ENCODE results near the gene USP36. TPM values are rescaled to one million over a fixed set of nuclear protein-coding genes. Genes with fewer than 3 reads are reported as not detected.
"Not testable (repeated sequence)": the region's sequence is repeated elsewhere in the genome, so short reads cannot be mapped to it uniquely, and the experiment has no call there.

Gene USP36
- total RNA-seq, 3 donors from 2014 or later = 50.2 to 58.8 (median 55.4) TPM

- peak; percentile 51 to 55 for DNase-seq (ENCODE audit: low spot score in 2 of 2)
- peaks cover 19 to 20% of the 10 kb centered on the region in 2 donors for H3K4me1 ChIP-seq
- intact Hi-C loops (cut with DNase I; ENCODE audit: low total_unique reads) = no loop called here
Measured at GRCh38 chr17:78883089-78883532, 42.5 kb upstream of the USP36 start.

GRCh38 chr17:78882540-78883088 is 42.0 kb upstream of the USP36 start:
- Histone ChIP-seq H3K27ac (peak overlapping the region; percentile 85 to 98), H3K36me3 (no peaks in the 10 kb centered on the region), H3K9me3 (no peaks in the 10 kb centered on the region), H3K27me3 (no peaks in the 10 kb centered on the region), H3K4me3 (peak overlapping the region in 2 of 3 donors; percentile 5 to 59), H3K4me1 (peaks cover 19 to 20% of the 10 kb centered on the region in 2 donors)
- no peak for TF ChIP-seq CTCF (IDR thresholded peaks at IDR 0.05)
- TF ChIP-seq POLR2A (IDR thresholded peaks at IDR 0.05) = no peak
- TF ChIP-seq POLR2AphosphoS5 (IDR thresholded peaks at IDR 0.05) = no peak
- intact Hi-C loops (cut with DNase I; ENCODE audit: low total_unique reads) = no loop called here
- no peak for DNase-seq (ENCODE audit: low spot score in 2 of 2)

More at GRCh38 chr17:78883089-78883532, 42.5 kb upstream of the USP36 start:
- Histone ChIP-seq H3K36me3 (no peaks in the 10 kb centered on the region), H3K4me3 (peak overlapping the region; percentile 28 to 59 (median 33)), H3K9me3 (no peaks in the 10 kb centered on the region), H3K27ac (peak overlapping the region; percentile 85 to 98), H3K27me3 (no peaks in the 10 kb centered on the region)
- no peak for TF ChIP-seq POLR2A (IDR thresholded peaks at IDR 0.05)
- TF ChIP-seq CTCF (IDR thresholded peaks at IDR 0.05) = no peak
- peak in 2 of 3 donors; percentile 50 to 55 for TF ChIP-seq POLR2AphosphoS5 (IDR thresholded peaks at IDR 0.05)

- intact Hi-C loops (cut with DNase I; ENCODE audit: low total_unique reads) = no loop called here
- Histone ChIP-seq H3K9me3 (no peaks in the 10 kb centered on the region), H3K4me1 (peaks cover 9 to 13% of the 10 kb centered on the region in 2 donors), H3K27me3 (no peaks in the 10 kb centered on the region), H3K36me3 (no peaks in the 10 kb centered on the region), H3K4me3 (peak overlapping the region; percentile 7 to 52 (median 15)), H3K27ac (peak overlapping the region; percentile 85 to 98)
- TF ChIP-seq CTCF (IDR thresholded peaks at IDR 0.05) (no peak), POLR2AphosphoS5 (IDR thresholded peaks at IDR 0.05) (peak; percentile 31 to 70 (median 31))
- peak; percentile 57 to 58 for DNase-seq (ENCODE audit: low spot score in 2 of 2)
Measured at GRCh38 chr17:78879635-78880186, 39.1 kb upstream of the USP36 start.

GRCh38 chr17:78878871-78879527 is 38.4 kb upstream of the USP36 start:
- H3K27ac ChIP-seq = peak overlapping the region; percentile 85 to 98
- TF ChIP-seq CTCF (IDR thresholded peaks at IDR 0.05) (no peak), POLR2A (IDR thresholded peaks at IDR 0.05) (no peak), POLR2AphosphoS5 (IDR thresholded peaks at IDR 0.05) (no peak)
- H3K9me3 ChIP-seq = no peaks in the 10 kb centered on the region
- H3K27me3 ChIP-seq = no peaks in the 10 kb centered on the region
- intact Hi-C loops (cut with DNase I; ENCODE audit: low total_unique reads) = no loop called here
- peaks cover 5 to 12% of the 10 kb centered on the region in 2 donors for H3K4me1 ChIP-seq
- no peak for DNase-seq (ENCODE audit: low spot score in 2 of 2)
- no peaks in the 10 kb centered on the region for H3K36me3 ChIP-seq
- peak overlapping the region in 1 of 3 donors; percentile 52 for H3K4me3 ChIP-seq

- Histone ChIP-seq H3K4me3 (no peak overlapping the region), H3K27ac (peak overlapping the region; percentile 85 to 98), H3K4me1 (peaks cover 5 to 7% of the 10 kb centered on the region in 2 donors), H3K9me3 (no peaks in the 10 kb centered on the region), H3K36me3 (no peaks in the 10 kb centered on the region), H3K27me3 (no peaks in the 10 kb centered on the region)
- TF ChIP-seq POLR2A (IDR thresholded peaks at IDR 0.05) (no peak), CTCF (IDR thresholded peaks at IDR 0.05) (no peak), POLR2AphosphoS5 (IDR thresholded peaks at IDR 0.05) (no peak)
- no peak for DNase-seq (ENCODE audit: low spot score in 2 of 2)
- intact Hi-C loops (cut with DNase I; ENCODE audit: low total_unique reads) = no loop called here
Measured at GRCh38 chr17:78878261-78878660, 37.6 kb upstream of the USP36 start.

- H3K27me3 ChIP-seq; H3K9me3 ChIP-seq; intact Hi-C loops (cut with DNase I; ENCODE audit: low total_unique reads); DNase-seq (ENCODE audit: low spot score in 2 of 2); H3K4me3 ChIP-seq; H3K36me3 ChIP-seq; H3K4me1 ChIP-seq; H3K27ac ChIP-seq: not testable (repeated sequence)
Measured at GRCh38 chr17:78876954-78877517, 36.4 kb upstream of the USP36 start.

Data from breast epithelium (tissue), 4 donors.